NCI-H2227 treated with DMSO at 0.1 percent for 48 hours (cell line): ENCODE data around the gene ACTG2.
"Not testable (repeated sequence)": the region's sequence is repeated elsewhere in the genome, so short reads cannot be mapped to it uniquely, and the experiment has no call there.

Source experiments
- DNase-seq: peaks from one replicate; lab custom pipeline; 2025; lab: John Stamatoyannopoulos, UW

Gene ACTG2

DNA sequence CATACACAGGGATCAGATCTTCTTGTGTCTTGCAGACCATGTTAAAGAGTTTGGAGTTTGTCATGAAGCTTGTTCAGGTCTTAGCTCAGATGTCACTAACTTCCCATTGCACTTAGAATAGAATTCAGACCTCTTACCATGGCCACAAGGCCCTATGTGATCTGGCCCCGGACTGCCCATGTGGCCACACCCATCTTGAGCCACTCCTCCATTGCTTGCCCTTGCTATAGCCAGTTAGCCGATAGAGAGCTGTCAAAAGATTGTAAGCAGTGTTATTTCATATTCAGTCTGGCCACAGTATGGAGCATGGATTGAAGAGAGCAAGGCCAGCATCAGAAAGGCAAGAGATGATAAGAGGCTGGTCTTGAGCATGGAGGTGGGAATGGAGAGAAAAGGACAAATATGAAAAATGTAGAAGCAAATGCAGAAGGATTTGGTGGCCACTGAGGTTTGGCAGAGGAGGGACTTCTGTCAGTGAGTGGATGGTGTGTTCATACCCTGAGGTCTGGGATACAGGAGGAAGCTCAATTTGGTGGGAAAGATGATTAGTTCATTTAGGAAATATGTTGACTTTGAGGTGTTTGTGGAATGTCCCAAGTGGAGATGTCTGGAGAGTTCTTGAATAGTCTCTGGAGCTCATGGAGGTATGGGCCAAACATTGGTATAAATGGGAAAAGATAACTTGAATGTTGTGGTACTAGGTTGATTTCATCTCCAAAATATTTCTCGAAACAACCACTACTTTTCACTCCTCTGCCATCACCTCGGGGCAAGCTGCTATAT lies 44.5 kb downstream of the ACTG2 start:
- DNase-seq = no peak

DNA sequence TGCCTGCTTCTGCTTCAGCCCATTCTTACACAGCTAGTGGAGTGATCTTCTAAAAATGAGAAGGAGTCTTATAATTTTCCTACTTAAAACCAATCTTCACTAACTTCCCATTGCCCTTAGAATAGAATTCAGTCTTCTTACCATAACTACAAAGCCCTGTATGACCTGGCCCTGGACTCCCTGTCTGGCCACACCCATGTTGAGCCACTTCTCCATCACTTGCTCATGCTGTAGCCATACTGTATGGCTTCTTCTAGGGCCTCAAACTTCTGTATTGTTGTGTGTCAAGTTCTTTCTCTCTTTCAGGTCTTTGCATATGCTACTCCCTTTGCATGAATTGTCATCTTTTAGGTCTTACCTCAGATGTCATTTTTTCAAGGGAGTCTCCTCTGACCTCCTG lies 45.1 kb downstream of the ACTG2 start:
- no peak for DNase-seq

DNA sequence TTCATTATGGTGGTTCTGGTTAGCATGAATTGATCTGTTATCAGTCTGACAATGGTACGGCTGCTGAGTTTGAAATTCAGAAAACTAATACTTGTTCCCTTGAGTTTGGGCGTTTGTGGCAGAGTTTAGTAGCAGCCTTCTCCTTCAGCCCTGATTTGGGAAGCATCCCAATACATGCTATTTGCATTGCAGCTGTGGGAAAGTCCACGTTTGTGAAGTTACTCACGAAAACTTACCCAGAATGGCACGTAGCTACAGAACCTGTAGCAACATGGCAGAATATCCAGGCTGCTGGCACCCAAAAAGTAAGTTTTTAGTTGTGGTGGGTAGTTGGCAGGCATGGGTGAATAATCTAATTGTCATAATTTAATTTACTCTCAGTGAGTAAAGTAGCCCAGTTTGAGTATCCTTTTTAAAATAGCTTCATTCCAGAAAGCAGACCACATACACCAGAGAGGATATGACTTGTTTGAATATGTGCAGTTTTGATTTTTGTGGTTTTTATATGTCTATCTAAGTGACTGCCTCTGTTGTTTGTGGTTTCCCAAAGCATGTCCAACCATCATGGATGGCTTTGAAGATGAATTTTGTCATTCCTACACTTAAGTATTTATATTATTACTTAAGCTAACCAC lies 46.0 kb downstream of the ACTG2 start:
- no peak for DNase-seq

DNA sequence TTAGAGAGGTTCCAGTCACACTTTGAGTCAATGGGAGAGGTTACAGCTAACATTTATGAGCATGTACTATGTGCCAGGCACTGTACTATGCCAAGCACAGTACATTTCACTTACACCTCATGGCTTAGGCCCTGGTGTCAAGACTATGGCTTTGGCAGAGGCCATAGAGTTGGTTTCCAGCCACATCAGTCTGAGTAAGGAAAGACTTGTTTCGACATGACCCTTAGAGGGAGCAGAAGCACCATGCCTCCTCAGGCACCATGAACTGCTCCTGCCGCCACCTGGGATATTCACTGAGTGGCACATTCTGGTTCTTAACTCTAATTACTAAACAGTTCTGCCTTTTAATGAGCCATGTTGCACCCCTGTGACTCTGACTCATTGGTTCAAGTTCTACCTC lies 46.6 kb downstream of the ACTG2 start:
- DNase-seq = no peak

DNA sequence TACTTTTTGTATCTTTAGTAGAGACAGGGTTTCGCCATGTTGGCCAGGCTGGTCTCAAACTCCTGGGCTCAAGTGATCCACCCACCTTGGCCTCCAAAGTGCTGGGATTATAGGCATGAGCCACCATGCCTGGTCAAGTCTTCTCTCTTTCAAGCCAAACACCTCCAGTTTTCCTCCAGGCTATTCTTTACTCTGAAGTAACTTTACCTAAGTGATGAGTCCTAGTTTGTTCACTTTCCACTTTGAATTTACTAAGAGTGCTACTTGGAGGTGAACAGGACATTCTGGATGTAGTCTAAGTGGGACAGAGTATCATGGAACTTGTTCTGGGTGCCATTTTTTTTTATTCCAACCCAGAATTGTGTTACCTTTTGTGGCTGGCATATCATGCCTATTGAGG lies 47.3 kb downstream of the ACTG2 start:
- DNase-seq = not testable (repeated sequence)

DNA sequence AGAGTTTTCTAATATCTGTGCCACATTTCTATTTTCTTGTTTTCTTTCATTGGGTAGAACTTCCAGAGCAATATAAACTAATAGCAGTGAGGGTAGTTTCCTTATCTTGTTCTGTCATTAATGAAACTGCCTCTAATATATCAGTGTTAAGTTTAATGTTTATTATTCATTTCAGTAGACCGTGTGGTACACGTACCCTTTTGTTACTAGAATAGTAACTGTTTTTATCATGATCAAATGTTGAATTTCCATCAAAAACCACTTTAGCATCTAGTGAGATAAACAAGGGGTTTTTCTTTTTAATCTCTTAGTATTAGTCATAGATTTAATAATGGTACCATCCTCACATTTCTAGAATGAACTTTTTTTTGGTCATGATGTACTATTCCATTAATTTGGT lies 49.9 kb downstream of the ACTG2 start:
- DNase-seq = no peak

DNA sequence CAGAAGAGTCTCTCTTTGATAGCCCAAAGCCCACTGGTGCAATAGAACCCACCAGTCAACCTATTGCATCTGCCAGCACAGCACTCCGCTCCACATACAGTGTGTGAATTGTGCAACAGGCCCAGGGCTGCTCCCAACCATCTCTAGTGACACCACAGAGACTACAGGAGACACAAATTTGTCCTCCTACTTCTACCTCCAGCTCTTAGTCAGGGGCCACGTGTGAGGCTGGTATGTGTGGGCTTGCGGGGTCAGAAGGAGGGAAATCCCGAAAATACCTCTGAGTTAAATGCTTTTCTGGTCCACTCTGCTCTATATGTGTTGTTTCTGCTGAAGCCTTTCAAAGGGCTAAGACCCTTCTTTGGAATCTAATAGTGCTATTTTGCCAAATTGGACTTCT lies 51.9 kb downstream of the ACTG2 start:
- DNase-seq = no peak

DNA sequence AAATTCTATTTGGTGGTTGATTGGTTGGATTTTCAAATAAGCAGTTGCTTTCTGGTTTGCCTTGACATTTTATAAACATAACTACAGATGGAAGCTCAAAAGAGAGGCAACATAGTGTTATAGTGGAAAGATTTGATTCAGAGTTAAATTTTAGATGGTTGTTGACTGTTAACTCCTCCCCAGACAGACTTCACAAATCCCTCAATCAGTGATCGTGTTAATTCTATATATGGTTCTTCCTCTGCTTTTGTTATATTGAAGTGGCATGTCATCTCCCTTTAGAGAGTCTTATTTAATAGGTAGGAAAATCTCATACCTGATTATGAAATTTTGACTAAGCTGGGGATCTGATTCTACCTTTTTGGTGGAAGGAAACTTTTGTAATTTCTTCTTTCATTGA lies 53.4 kb downstream of the ACTG2 start:
- DNase-seq = no peak

DNA sequence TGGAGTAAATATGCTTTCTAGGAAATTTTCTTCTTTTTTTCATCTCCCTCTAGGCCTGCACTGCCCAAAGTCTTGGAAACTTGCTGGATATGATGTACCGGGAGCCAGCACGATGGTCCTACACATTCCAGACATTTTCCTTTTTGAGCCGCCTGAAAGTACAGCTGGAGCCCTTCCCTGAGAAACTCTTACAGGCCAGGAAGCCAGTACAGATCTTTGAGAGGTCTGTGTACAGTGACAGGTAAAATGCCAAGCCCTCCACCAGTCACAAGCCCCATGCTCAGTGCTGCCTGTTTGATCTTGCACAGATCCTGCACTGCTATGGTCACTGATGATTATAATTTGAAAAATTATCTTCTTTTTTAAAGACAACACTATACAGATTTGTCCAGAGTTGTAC lies 53.9 kb downstream of the ACTG2 start:
- no peak for DNase-seq

DNA sequence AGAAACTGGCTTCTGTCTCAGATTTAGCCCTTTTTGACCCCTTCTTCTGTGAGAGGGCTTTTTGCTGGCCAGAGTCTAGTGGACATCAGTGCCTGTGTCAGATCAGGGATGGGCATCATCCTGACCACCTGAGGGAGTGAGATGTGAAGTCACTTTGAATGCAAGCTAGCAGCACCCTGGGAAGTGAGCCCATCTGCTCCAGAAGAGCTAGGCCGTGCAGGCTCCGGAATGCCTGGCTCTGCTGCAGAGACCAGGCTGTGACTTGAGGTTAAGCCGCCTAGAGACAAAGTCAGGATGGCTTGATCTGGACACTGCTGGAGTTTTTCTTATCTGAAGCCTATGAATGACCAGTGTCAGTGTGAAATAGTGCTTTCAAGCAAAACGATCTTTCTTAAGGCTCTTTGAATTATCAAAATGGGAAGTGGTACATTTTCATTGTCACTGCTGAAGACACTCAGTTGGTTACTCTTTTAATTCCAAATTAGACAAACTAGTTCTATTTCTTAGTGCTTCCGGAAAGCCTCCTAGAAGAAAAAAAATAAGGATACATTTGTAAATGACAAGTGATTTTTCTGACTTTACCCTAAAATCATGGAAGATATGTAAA lies 54.7 kb downstream of the ACTG2 start:
- no peak for DNase-seq

DNA sequence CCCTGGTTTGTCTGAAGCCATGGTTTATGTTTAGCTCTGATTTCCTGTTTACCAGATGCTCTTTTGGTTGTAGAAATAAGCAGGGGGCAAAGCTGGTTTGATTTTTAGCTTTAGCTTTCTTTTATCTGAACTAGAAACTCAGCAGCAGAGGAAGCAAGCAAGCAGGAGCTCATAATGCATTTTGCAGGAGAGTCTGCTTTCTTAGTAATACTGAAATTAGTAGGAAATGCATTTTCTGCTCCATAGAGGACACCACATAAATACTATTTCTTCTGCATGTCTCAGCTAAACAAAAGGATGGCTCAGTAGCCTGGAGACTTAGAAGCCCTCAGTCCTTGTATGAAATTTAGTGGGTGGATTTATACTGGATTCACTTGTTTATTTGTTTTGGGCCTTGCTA lies 57.0 kb downstream of the ACTG2 start:
- no peak for DNase-seq

DNA sequence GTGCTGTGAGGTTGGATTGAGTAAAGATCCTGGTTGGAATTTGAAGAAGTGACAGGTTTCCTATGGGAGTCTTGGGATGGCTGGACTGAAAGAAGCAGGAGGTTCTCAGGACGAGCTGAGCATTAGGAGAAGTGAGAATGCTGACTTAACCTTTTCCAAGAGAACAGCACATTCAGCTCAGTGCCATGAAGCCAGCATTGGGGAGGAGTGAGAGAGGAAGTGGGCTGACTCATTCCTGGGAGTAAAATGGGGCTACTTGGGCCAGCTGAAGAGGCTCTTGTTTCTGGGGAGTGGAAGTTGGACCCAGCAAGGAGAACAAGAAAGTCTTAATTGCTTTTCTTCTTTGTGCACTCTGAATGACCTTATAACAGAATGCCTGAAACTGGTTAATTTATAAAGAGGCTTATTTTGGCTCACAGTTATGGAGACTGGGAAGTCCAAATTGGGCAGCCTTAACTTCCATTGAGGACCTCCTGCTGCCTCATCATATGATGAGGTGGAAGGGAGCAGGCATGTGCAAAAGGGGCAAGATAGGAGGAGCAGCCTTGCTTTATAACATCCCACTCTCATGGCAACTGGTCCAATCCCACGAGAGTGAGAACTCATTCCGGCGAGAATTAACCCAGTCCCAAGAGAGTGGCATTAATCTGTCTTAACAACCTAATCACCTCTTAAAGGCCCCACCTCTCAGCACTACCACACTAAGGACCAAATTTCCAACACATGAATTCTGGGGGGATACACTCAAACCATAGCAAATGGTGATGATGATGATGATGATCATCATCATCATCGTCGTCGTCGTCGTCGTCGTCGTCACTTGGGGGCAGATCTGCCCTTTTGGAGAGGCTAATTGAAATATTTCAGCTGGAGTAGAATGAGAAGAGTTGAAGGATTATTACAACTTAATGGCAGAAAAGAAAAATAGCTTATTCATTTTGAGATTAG lies 60.0 kb downstream of the ACTG2 start:
- DNase-seq = no peak

DNA sequence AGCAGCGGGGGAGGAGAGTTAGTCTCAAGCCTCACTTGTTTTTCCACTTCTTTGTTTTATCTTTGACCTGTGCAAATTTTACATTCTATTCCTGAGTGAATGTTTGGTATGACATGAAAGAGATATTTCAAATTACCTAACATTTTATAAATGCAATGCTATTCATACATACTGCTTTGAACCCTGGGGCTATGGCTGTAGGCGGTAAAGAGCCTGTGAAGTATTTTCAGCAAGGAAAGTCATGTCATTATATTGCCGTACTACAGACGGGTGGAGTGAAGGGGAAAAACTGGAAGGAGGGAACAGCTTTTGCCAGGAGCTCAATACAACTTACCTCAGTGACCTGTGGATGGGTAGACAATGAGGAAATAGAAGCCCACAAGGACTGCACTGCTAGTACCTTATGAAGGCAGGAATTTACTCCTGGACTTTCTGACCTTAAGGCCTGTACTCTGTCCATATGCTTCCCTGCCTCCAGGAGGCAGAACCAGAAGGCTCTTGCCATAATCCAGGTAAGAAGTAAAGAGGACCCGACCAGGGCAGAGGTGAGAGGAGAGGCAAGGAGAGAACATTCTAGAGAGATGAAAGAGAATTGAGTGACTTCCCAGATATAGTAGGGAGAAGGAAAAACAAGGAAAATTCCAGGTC lies 63.5 kb downstream of the ACTG2 start:
- DNase-seq = no peak

DNA sequence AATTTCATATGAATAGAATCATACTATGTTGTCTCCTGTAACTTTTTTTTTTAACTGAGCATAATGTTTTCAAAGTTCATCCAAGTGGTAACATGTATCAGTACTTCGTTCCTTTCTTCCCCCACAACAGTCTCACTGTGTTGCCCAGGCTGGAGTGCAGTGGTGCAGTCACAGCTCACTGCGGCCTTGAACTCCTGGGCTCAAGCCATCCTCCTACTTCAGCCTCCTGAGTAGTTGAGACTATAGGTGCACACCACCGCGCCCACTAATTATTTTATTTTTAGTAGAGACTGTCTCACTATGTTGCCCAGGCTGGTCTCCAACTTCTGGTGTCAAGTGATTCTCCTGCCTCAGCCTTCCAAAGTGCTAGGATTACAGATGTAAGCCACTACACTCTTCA lies 68.5 kb downstream of the ACTG2 start:
- no peak for DNase-seq

DNA sequence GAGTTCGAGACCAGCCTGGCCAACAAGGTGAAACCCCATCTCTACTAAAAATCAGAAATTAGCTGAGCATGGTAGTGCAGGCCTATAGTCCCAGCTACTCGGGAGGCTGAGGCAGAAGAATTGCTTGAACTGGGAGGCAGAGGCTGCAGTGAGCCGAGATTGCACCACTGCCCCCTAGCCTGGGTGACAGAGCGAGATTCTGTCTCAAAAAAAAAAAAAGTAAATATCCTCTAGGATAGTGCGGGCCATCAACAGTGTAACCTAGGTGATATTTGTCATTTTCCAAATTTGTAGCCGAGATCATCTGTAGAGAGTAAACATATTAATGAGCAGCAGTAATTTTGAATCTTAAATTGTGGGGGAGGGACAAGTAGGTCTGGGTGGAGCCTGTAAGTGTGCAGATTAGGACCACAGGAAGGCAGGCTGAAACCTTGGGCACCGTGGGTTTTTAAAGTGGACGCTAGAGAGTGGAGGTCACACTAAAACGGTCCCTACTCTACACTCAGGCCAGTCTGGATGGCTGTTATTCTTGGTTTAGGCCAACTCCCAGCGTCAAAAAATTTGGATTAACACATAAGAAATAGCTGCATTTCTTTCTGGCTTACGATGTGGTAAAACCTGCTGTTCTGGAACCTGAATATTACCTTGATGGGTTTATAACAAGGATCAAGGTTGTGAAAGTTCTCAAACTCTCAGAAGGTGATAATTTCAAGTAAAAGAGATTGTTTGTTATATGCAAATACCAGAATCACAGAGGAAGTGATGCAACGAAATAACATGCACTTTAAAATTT lies 69.2 kb downstream of the ACTG2 start:
- no peak for DNase-seq

DNA sequence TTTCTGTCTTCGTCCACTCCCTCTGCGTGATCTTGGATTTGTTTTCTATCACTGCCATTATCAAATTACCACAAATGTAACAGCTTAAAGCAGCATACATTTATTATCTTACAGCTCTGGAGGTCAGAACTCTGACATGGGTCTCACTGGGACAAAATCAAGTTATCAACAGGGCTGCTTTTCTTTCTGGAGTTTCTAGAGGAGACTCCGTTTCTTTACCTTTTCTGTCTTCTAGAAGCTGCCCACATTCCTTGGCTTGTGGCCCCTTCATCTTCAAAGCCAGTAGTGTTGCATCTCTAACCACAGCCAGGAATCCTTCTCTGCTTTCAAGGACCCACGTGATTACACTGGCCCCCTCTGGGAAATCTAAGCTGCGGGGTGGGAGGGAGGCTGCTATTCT lies 70.0 kb downstream of the ACTG2 start:
- no peak for DNase-seq

DNA sequence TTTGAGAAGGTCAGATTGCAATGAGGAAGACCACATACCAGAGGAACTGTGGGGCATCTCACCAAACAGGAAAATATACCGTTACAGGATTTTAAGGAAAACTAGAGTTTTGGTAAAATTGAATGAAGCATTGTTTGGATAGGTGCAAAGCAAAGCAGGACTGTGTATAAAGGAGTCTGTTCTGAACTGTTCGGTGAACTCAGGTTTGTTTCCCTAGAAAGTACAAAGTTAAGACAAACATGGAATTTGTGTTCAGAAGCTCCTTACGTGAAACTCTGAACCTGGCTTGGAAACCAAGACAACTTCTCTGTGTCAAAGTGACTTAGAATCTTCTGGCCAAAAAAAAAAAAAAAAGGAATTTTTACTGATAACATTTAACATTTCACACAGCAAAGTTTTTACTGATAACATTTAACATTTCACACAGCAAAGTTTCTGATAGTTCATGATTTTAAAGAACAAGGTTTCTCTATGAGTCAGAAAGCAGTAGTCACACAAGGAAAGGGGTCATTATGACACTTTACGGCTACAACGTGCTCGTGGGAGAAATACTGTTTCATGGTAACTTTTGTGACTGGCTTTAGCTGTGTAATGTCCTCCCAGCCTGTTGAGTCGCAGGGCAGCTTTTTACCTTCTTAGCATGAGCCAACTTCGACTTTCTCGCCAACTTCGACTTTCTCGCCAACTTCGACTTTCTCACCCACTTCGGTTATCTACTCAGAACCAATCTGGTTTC lies 70.7 kb downstream of the ACTG2 start:
- no peak for DNase-seq

DNA sequence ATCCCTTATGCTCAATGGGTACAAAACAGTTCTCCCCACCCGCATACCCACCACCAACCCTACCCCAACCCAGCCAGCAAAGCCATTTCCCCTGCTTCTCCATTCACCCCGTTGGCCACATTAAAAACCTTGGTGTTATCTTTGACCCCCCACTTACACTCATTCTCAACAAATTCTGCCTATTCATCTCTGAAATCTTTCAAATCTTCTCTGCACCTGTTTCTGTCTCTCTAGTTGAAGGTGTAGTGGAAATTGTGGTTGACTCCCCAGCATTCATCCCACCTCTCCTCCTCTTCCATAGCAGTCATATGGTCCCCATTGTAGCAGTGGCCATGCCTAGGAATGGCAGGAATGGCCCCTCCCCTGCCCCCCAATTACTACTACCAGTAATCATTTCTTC lies 71.4 kb downstream of the ACTG2 start:
- no peak for DNase-seq

DNA sequence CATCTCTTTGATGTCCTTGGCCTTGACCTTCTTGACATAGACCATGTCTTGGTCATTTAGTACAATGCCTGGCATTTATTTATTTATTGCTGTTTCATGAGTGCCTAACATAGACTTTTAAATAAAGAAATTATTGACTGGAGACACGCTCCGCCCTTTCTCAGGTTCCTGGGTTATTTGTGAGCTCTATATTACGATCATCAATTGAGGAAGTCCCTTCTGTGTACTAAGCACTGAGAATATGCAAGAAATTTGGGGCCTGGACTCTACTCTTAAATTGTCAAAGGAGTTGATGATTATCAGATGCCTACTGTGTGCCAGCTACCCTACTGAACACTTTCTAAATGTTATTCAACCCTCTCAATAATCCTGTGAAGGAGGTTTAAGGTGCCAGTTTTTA lies 72.2 kb downstream of the ACTG2 start:
- no peak for DNase-seq

DNA sequence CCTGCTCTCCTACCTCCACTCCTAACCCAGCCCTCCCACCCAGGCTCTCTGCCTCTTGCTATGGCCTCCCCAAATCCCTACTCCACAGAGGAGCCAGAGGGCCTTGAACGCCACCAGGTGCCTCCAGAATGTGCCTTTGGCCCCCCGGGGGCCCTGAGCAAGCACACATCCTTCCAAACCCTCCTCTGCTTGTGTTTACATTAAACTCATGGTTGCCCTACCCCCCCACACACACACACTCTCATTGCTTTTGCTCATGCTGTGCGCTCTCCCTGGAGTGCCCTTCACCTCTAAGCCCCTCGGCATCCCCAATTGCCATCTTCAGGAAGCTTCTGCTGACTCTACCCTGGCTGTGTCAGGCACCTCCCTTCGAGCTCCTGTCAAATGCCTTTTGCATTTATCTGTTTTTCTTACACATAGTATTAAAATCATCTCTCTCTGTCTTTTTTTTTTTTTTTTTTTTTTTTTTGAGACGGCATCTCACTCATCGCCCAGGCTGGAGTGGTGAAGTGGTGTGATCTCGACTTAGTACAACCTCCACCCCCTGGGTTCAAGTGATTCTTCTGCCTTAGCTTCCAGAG lies 75.6 kb downstream of the ACTG2 start:
- DNase-seq = no peak
